ENCODE data around the gene GABPB2. TPM values are rescaled to one million over a fixed set of nuclear protein-coding genes. Genes with fewer than 3 reads are reported as not detected.

Gene GABPB2
- total and polyA plus RNA-seq, 8 donors = 3.9 to 52.2 (median 6.6) TPM

DNA sequence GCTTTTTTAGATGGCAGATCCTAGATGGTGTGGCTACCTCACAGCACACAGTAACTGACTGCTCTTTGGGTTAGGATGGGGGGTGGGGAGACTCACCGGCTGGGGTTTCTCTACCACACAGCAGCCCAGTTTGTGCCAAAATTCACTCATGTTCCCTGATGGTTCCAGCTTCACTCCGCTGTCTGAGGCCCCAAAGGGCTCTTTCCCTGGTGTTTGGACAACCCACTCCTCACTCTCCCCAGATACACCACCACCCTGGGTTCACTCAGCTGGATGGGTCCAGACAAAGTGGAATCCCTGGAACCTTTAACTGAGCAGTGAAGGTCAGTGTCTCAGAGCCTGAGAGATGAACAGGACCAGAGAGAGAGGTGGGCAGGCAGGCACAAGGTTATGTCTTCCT is 15.0 kb upstream of the GABPB2 start:
- intact Hi-C loops (cut with DNase I; ENCODE audit: low total_unique reads) = no loop called here
- Histone ChIP-seq H3K27me3 (no peaks in the 10 kb centered on the region), H3K36me3 (peaks cover 37 to 56% (median 51%) of the 10 kb centered on the region in 4 donors), H3K4me3 (peak overlapping the region in 2 of 4 donors; percentile 77 to 80), H3K27ac (peak overlapping the region; percentile 63 to 99 (median 97)), H3K9me3 (no peaks in the 10 kb centered on the region), H3K4me1 (peaks cover 28 to 59% (median 46%) of the 10 kb centered on the region in 4 donors)
- DNase-seq = no peak
- TF ChIP-seq POLR2AphosphoS5 (IDR thresholded peaks at IDR 0.05) (no peak), EP300 (IDR thresholded peaks at IDR 0.05) (no peak), POLR2A (IDR thresholded peaks at IDR 0.05) (no peak)
- TF ChIP-seq, protein P1, sequence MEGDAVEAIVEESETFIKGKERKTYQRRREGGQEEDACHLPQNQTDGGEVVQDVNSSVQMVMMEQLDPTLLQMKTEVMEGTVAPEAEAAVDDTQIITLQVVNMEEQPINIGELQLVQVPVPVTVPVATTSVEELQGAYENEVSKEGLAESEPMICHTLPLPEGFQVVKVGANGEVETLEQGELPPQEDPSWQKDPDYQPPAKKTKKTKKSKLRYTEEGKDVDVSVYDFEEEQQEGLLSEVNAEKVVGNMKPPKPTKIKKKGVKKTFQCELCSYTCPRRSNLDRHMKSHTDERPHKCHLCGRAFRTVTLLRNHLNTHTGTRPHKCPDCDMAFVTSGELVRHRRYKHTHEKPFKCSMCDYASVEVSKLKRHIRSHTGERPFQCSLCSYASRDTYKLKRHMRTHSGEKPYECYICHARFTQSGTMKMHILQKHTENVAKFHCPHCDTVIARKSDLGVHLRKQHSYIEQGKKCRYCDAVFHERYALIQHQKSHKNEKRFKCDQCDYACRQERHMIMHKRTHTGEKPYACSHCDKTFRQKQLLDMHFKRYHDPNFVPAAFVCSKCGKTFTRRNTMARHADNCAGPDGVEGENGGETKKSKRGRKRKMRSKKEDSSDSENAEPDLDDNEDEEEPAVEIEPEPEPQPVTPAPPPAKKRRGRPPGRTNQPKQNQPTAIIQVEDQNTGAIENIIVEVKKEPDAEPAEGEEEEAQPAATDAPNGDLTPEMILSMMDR (IDR thresholded peaks at IDR 0.05) = no peak
- WGBS, 5 donors = 43 to 90% (median 46%) methylated on average over 1 to 2 of the region's 2 CpGs

DNA sequence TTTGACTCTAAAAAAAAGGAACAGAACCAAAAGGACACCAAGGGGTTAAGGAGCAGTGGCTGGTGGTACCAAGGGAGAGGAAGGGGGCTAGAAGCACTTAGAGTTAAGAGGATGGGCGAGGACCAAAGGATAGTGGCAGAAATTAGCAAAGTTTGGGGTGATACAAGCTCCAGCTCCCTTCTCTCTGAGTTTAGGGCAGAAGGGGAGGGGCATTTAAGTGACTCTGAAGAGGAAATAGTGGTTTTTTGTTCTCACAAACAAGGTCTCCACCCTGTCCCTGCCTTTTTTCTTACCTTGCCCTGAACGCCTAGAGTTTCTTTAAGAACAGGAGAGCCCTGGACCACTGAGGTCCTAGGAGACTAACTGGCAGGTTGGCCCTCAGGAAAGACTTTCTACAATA is 14.4 kb upstream of the GABPB2 start:
- H3K27ac ChIP-seq = peak overlapping the region; percentile 63 to 99 (median 97)

DNA sequence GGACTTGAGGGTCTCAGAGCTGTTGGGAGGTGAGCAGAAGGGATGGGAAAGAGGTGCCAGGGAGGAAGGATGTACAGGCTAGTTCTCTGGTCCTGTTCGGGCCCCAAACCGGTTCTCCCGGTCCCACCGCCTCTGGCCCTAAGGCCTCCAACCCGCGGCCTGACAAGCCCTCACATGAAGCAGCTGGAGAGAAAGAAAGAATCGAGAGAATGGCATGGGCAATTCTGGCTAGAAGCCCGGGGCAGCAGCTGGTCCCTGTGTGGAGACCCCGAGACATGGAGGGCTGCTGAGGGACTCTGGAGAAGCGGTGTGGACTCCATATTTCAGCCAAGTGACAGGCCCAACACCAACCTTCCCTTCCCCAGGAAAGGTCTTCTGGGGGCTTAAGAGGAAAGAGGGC is 11.9 kb upstream of the GABPB2 start:
- no peaks in the 10 kb centered on the region for H3K9me3 ChIP-seq
- peaks cover 20 to 31% (median 26%) of the 10 kb centered on the region in 4 donors for H3K36me3 ChIP-seq
- peak in 2 of 3 donors; percentile 20 to 46 for TF ChIP-seq POLR2AphosphoS5 (IDR thresholded peaks at IDR 0.05)
- TF ChIP-seq POLR2A (IDR thresholded peaks at IDR 0.05) = no peak
- peak; percentile 88 to 92 for DNase-seq
- H3K4me1 ChIP-seq = peaks cover 28 to 60% (median 50%) of the 10 kb centered on the region in 4 donors
- no peaks in the 10 kb centered on the region for H3K27me3 ChIP-seq
- peak overlapping the region; percentile 96 to 99 (median 97) for H3K27ac ChIP-seq
- H3K4me3 ChIP-seq = peak overlapping the region; percentile 77 to 98 (median 83)
- 0 to 1% (median 1%) methylated on average over 10 of the region's 10 CpGs for WGBS, 5 donors
- intact Hi-C loops (cut with DNase I; ENCODE audit: low total_unique reads) = no loop called here

More for the DNA sequence above, 14.4 kb upstream of the GABPB2 start:
- no peaks in the 10 kb centered on the region for H3K27me3 ChIP-seq
- TF ChIP-seq, protein P1 (IDR thresholded peaks at IDR 0.05) = no peak
- TF ChIP-seq POLR2AphosphoS5 (IDR thresholded peaks at IDR 0.05) = no peak
- no peak for TF ChIP-seq EP300 (IDR thresholded peaks at IDR 0.05)
- no peak for TF ChIP-seq POLR2A (IDR thresholded peaks at IDR 0.05)
- DNase-seq = peak in 1 of 2 donors; percentile 46
- WGBS, 5 donors = 32 to 56% (median 48%) methylated on average over 2 of the region's 2 CpGs
- no peaks in the 10 kb centered on the region for H3K9me3 ChIP-seq
- H3K4me1 ChIP-seq = peaks cover 28 to 64% (median 49%) of the 10 kb centered on the region in 4 donors
- peak overlapping the region in 2 of 4 donors; percentile 77 to 80 for H3K4me3 ChIP-seq
- H3K36me3 ChIP-seq = peaks cover 37 to 56% (median 51%) of the 10 kb centered on the region in 4 donors
- intact Hi-C loops (cut with DNase I; ENCODE audit: low total_unique reads) = no loop called here

DNA sequence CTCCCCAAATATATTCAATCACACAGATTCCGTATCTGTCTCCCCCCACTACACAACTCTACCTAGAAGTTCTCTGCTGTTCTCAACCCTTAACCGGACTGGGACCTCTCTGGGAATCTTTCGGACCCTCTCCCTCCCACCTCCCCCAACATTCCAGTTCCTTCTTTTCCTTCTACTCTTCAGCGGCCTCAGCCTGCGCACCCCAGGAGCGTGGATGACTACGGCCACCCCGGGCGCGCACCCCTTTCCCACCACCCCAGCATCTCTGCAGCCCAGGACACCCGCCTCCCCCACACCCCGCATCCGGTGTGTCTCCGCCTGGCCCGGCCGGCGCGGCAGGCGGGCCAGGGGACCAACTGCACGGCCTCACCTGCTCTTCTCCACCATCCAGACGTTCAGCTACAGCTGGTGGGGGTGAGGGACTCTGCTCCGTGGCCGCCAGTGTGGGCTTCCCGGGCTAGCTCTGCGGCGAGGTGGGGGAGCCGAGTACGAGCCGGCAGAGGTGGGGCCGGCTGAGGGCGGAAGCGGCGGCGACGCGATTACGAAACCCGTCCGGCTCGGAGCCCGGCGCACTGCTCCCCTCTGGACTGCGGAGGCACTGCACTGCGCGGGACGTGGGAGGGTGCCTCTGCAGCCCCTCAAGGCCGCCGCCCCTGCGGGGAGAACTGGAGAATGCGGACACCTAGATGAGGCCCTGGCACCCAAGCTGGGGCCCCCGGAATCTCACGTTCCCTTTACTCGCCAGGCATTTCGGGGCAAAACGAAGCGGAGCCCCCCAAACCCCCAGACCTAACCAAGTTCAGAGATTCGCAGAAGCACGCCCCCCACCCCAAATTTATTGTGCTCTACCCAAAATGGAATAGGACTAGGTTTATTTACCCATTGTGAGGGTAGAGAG is 11.2 kb upstream of the GABPB2 start, which contains the start of gene CDC42SE1:
TSS of gene CDC42SE1 (minus strand) at position 514 of the 898 bp plus-strand sequence. CDS start 3,892 bp downstream, outside the sequence.
- Histone ChIP-seq H3K36me3 (peaks cover 14 to 25% (median 20%) of the 10 kb centered on the region in 4 donors), H3K9me3 (no peaks in the 10 kb centered on the region), H3K27ac (peak within 1 kb of the TSS; percentile 96 to 99 (median 97)), H3K27me3 (no peaks in the 10 kb centered on the region), H3K4me3 (peak within 1 kb of the TSS; percentile 77 to 98 (median 83)), H3K4me1 (peaks cover 28 to 60% (median 50%) of the 10 kb centered on the region in 4 donors)
- intact Hi-C loops (cut with DNase I; ENCODE audit: low total_unique reads) = no loop called here
- WGBS, 5 donors = 0% methylated on average over 22 to 58 of the region's 58 CpGs
- peak; percentile 83 to 97 for DNase-seq
- TF ChIP-seq POLR2AphosphoS5 (IDR thresholded peaks at IDR 0.05) = peak; percentile 66 to 97 (median 95)
- TF ChIP-seq POLR2A (IDR thresholded peaks at IDR 0.05) = peak in 2 of 4 donors; percentile 57 to 65
- TF ChIP-seq, protein P1 (IDR thresholded peaks at IDR 0.05) = peak in 6 of 7 experiments; percentile 27 to 93 (median 84)
- TF ChIP-seq EP300 (IDR thresholded peaks at IDR 0.05) = no peak

Data from stomach (tissue), 9 donors.